Endothelial cell of umbilical vein (primary cell): Measurements from ENCODE around the gene GCLC. TPM values are rescaled to one million over a fixed set of nuclear protein-coding genes. Genes with fewer than 3 reads are reported as not detected.

Source experiments
- BruUV-seq: library from RNA; stranded (reverse); fragments of 400-500 nt; replicated peaks from 2 replicates; lab custom pipeline; 2021; lab: Mats Ljungman, UMichigan
- CTCF ChIA-PET: fragments of 300-600, 350-600 bp; sonication (Branson Sonifier 250); formaldehyde crosslinking; loops from one replicate; lab custom pipeline; 2021; ENCODE audit warnings: antibody characterized with exemption, inconsistent platforms; lab: Charles Lee
- POLR2A ChIA-PET: fragments of 300-600, 350-600 bp; sonication (Branson Sonifier 250); formaldehyde crosslinking; loops from one replicate; lab custom pipeline; 2021; ENCODE audit warnings: antibody characterized with exemption, inconsistent platforms; lab: Charles Lee
- DNase-seq: peaks from one replicate; pipeline ENCODE4 v3.0.0-alpha.2; 2011; ENCODE audit warnings: low read depth, low spot score
- FAIRE-seq: peaks from 2 replicates; lab custom pipeline; 2011; peaks lifted over from hg19 to GRCh38; lab: Jason Lieb, UNC
- H2AFZ ChIP-seq: 2 replicates; pipeline ENCODE4 v1.6.0; 2012; ENCODE audit warnings: low read depth, low read length, control low read depth, inconsistent platforms
- H3K27ac ChIP-seq: 2 replicates; pipeline ENCODE4 v1.5.1; 2011; ENCODE audit warnings: low read depth, mild to moderate bottlenecking, control low read depth, low read length, moderate library complexity; ENCODE audit not compliant: insufficient read depth
- H3K27me3 ChIP-seq, 2 experiments: 2 replicates each; pipeline versions ENCODE4 v1.6.0 to v1.6.1; 2011; ENCODE audit warnings: low read length in 2 of 2, mixed read lengths in 1 of 2; ENCODE audit not compliant: control insufficient read depth in 2 of 2, insufficient read depth in 2 of 2
- H3K36me3 ChIP-seq, 2 experiments: 2 replicates in 1 of 2; 3 replicates in 1 of 2; pipeline ENCODE4 v1.5.1; 2011; ENCODE audit warnings: low read length in 2 of 2, mild to moderate bottlenecking in 1 of 2, moderate library complexity in 1 of 2; ENCODE audit not compliant: control insufficient read depth in 2 of 2, insufficient read depth in 2 of 2; ENCODE audit errors: extremely low read depth in 1 of 2
- H3K4me1 ChIP-seq: 3 replicates; pipeline ENCODE4 v1.5.1; 2011; ENCODE audit warnings: mild to moderate bottlenecking, low read length; ENCODE audit not compliant: control insufficient read depth, insufficient read depth; ENCODE audit errors: extremely low read depth
- H3K4me2 ChIP-seq: 2 replicates; pipeline ENCODE4 v1.6.1; 2011; ENCODE audit warnings: low read length, control low read depth, mixed read lengths; ENCODE audit not compliant: insufficient read depth
- H3K4me3 ChIP-seq, 3 experiments: fragments of 200-600 bp in 1 of 3; sonication (generic), shearing (Covaris generic) in 1 of 3; replicated peaks in 1 of 3; 2 replicates each; pipeline ENCODE4 v1.5.1; 2011 to 2016; ENCODE audit warnings: control low read depth in 3 of 3, low read length in 3 of 3, mild to moderate bottlenecking in 2 of 3, inconsistent platforms in 1 of 3, low read depth in 1 of 3, moderate library complexity in 1 of 3; ENCODE audit not compliant: insufficient read depth in 1 of 3
- H3K79me2 ChIP-seq: 2 replicates; pipeline ENCODE4 v1.6.0; 2012; ENCODE audit warnings: low read length, inconsistent platforms; ENCODE audit not compliant: control insufficient read depth, insufficient read depth
- H3K9ac ChIP-seq: replicated peaks from 2 replicates; pipeline ENCODE3; 2011; ENCODE audit warnings: low read length, control low read depth; ENCODE audit not compliant: insufficient read depth; ENCODE audit errors: extremely low read depth
- H3K9me1 ChIP-seq: replicated peaks from 3 replicates; pipeline ENCODE4 v1.6.0; 2011; ENCODE audit warnings: mild to moderate bottlenecking, low read length; ENCODE audit not compliant: control insufficient read depth, insufficient read depth; ENCODE audit errors: extremely low read depth
- H3K9me3 ChIP-seq: replicated peaks from 2 replicates; pipeline ENCODE4 v1.5.1; 2012; ENCODE audit warnings: low read length, inconsistent platforms; ENCODE audit not compliant: control insufficient read depth, insufficient read depth
- H4K20me1 ChIP-seq: replicated peaks from 2 replicates; pipeline ENCODE3; 2011; ENCODE audit warnings: mild to moderate bottlenecking, low read length; ENCODE audit not compliant: control insufficient read depth, insufficient read depth; ENCODE audit errors: extremely low read depth
- CTCF ChIP-seq, 2 donors: IDR thresholded peaks; 1 replicate in 1 of 2; 2 replicates in 1 of 2; pipeline ENCODE4 v1.5.1; 2011; ENCODE audit warnings: low read length in 2 of 2, mild to moderate bottlenecking in 2 of 2, moderate library complexity in 2 of 2, control low read depth in 1 of 2, inconsistent platforms in 1 of 2, low read depth in 1 of 2; ENCODE audit not compliant: insufficient read depth in 1 of 2; ENCODE audit errors: extremely low read depth in 1 of 2
- EZH2 ChIP-seq: IDR thresholded peaks from 2 replicates; pipeline ENCODE4 v1.6.1; 2012; ENCODE audit warnings: borderline replicate concordance, low read depth, mild to moderate bottlenecking, moderate library complexity, low read length, inconsistent platforms; ENCODE audit not compliant: severe bottlenecking
- FOS ChIP-seq: IDR thresholded peaks from 2 replicates; pipeline ENCODE4 v1.6.1; 2011; ENCODE audit warnings: mild to moderate bottlenecking, low read length, moderate library complexity, borderline replicate concordance; ENCODE audit not compliant: insufficient read depth
- GATA2 ChIP-seq: IDR thresholded peaks from 2 replicates; pipeline ENCODE4 v1.7.0; 2011; ENCODE audit warnings: low read depth, mild to moderate bottlenecking, moderate library complexity, mixed read lengths, low read length; ENCODE audit not compliant: insufficient read length, insufficient read depth
- JUN ChIP-seq: IDR thresholded peaks from 2 replicates; pipeline ENCODE4 v1.6.1; 2011; ENCODE audit warnings: borderline replicate concordance, low read depth; ENCODE audit not compliant: insufficient read length, insufficient read depth
- MAX ChIP-seq: IDR thresholded peaks from 2 replicates; pipeline ENCODE4 v1.6.1; 2011; ENCODE audit not compliant: insufficient read depth, insufficient read length
- MYC ChIP-seq: IDR thresholded peaks from one replicate; pipeline ENCODE4 v1.6.1; 2011; ENCODE audit warnings: mild to moderate bottlenecking, low read depth, low read length
- POLR2A ChIP-seq: IDR thresholded peaks from 2 replicates; pipeline ENCODE4 v1.6.1; 2012; ENCODE audit warnings: low read depth, mild to moderate bottlenecking, control low read depth, low read length
- POLR2AphosphoS5 ChIP-seq: IDR thresholded peaks from 2 replicates; pipeline ENCODE4 v1.6.1; 2012; ENCODE audit warnings: low read depth, mild to moderate bottlenecking, control low read depth, low read length, moderate library complexity; ENCODE audit not compliant: insufficient read depth
- dilution Hi-C: fragments of 300-500 bp; cut with MboI; formaldehyde crosslinking; loops from one replicate; pipeline ENCODE4 v1.15.0; 2019; ENCODE audit warnings: low sequenced_read_pairs; ENCODE audit not compliant: extremely low pct_ligation_motif_present
- intact Hi-C: fragments of 100-400 bp; cut with micrococcal nuclease; formaldehyde crosslinking; loops from one replicate; pipeline ENCODE4 v1.10.0; 2022
- polyA plus RNA-seq, 4 experiments: library from polyadenylated mRNA; depleted of rRNA in 3 of 4; stranded (reverse) in 3 of 4; unstranded in 1 of 4; fragments of >200 nt; gene quantifications; 2 replicates each; pipeline versions ENCODE4 v1.2.1 to v1.2.3, GENCODE V29; 2011 to 2012; ENCODE audit warnings: missing spikeins in 1 of 4
- total RNA-seq: library from RNA; stranded (reverse); gene quantifications from 2 replicates; pipeline ENCODE4 v1.2.3, GENCODE V29; 2021

The GCLC gene
- total and polyA plus RNA-seq, 2 donors (not counting 3 experiments of a cell fraction or from before 2014, with no cell fraction given): 7.3 to 22.8 TPM

- no peaks in the 10 kb centered on the region for H3K9me1 ChIP-seq
- no TSS peak for BruUV-seq
Observed at GRCh38 chr6:53528107-53528506, 16.8 kb downstream of the GCLC start.

More at GRCh38 chr6:53528107-53528506, 16.8 kb downstream of the GCLC start:
- Histone ChIP-seq H2AFZ (no peak overlapping the region), H3K36me3 (no peaks in the 10 kb centered on the region), H3K27ac (no peak overlapping the region), H3K9me3 (no peaks in the 10 kb centered on the region), H3K4me1 (peaks cover 13% of the 10 kb centered on the region), H3K4me3 (no peak overlapping the region), H4K20me1 (no peaks in the 10 kb centered on the region), H3K27me3 (no peaks in the 10 kb centered on the region), H3K79me2 (peaks cover 3% of the 10 kb centered on the region), H3K4me2 (no peak overlapping the region), H3K9ac (no peak overlapping the region)
- TF ChIP-seq MYC (no peak), FOS (no peak), EZH2 (no peak), JUN (no peak), POLR2A (no peak), MAX (no peak), CTCF (IDR thresholded peaks at IDR 0.05; ENCODE audit: extremely low read depth in 1 of 2, insufficient read depth in 1 of 2, low read depth in 1 of 2, low read length in 2 of 2) (no peak), POLR2AphosphoS5 (no peak), GATA2 (no peak)
- dilution Hi-C loops: no loop called here
- ChIA-PET POLR2A (no interaction called here), CTCF (interaction anchor here (1.2 kb wide), 1 partner anchor 35 kb away, joined by 3 read pairs; no protein-coding TSS in a partner anchor)
- intact Hi-C loops: no loop called here
- no peak for DNase-seq
- FAIRE-seq: no peak
